Central memory CD8-positive, alpha-beta T cell (primary cell): ENCODE results near the gene GAB1.
"Not testable (repeated sequence)": the region's sequence is repeated elsewhere in the genome, so short reads cannot be mapped to it uniquely, and the experiment has no call there.

Source experiments
- ATAC-seq: fragments of 150-1000 bp; cut with Tn5 transposase; replicated peaks from 2 replicates; pipeline ENCODE4 v1.10.0; 2022; ENCODE audit warnings: mild to moderate bottlenecking, moderate FRiP score, moderate number of reproducible peaks; ENCODE audit not compliant: poor library complexity, severe bottlenecking; ENCODE audit errors: extremely low read depth
- DNase-seq, 2 donors: peaks; one replicate each; pipeline ENCODE4 v3.0.0; 2021; ENCODE audit warnings: low spot score in 2 of 2
- H3K27ac Mint-ChIP-seq: one replicate; pipeline ENCODE4 v1.8.0; 2022; ENCODE audit warnings: low read depth, mild to moderate bottlenecking, moderate library complexity, mixed read lengths
- H3K27me3 Mint-ChIP-seq: one replicate; pipeline ENCODE4 v1.8.0; 2022; ENCODE audit warnings: mixed read lengths
- H3K36me3 Mint-ChIP-seq: one replicate; pipeline ENCODE4 v1.8.0; 2022; ENCODE audit warnings: mild to moderate bottlenecking, moderate library complexity, mixed read lengths; ENCODE audit not compliant: insufficient read depth
- H3K4me1 Mint-ChIP-seq: one replicate; pipeline ENCODE4 v1.8.0; 2022; ENCODE audit warnings: mixed read lengths
- H3K4me3 Mint-ChIP-seq: one replicate; pipeline ENCODE4 v1.8.0; 2022; ENCODE audit warnings: mild to moderate bottlenecking, moderate library complexity, mixed read lengths
- H3K9me3 Mint-ChIP-seq: one replicate; pipeline ENCODE4 v1.8.0; 2022; ENCODE audit warnings: mixed read lengths

Gene GAB1

GRCh38 chr4:143344041-143344440, 7.4 kb downstream of the GAB1 start:
- peaks cover 61% of the 10 kb centered on the region for H3K27me3 Mint-ChIP-seq
- H3K27ac Mint-ChIP-seq: no peak overlapping the region
- no peaks in the 10 kb centered on the region for H3K4me1 Mint-ChIP-seq
- no peak for DNase-seq
- no peak overlapping the region for H3K4me3 Mint-ChIP-seq
- no peak for ATAC-seq
- H3K9me3 Mint-ChIP-seq: no peaks in the 10 kb centered on the region
- no peaks in the 10 kb centered on the region for H3K36me3 Mint-ChIP-seq

DNA sequence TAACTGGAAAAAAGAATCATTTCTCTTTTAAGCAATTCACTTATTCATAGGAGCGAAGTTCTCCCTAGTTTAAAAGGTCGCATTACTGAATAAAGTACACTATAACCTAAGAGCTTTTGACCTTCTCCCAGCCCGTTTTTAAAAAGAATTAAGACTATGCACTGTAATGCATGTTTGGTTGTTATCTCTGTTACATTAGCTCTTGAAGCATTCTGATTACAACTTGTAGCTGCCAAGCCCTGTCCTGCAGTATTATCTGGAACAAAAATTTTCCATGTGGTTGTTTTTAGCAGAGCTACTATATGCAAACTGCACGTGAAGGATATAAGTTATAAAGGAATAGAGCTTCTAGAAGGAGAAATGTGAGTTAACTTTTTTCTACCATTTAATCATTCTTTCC, 8.1 kb downstream of the GAB1 start:
- Mint-ChIP-seq H3K4me1 (no peaks in the 10 kb centered on the region), H3K36me3 (no peaks in the 10 kb centered on the region), H3K9me3 (no peaks in the 10 kb centered on the region), H3K4me3 (no peak overlapping the region), H3K27me3 (peaks cover 54% of the 10 kb centered on the region), H3K27ac (no peak overlapping the region)
- DNase-seq (no peak), ATAC-seq (no peak)

DNA sequence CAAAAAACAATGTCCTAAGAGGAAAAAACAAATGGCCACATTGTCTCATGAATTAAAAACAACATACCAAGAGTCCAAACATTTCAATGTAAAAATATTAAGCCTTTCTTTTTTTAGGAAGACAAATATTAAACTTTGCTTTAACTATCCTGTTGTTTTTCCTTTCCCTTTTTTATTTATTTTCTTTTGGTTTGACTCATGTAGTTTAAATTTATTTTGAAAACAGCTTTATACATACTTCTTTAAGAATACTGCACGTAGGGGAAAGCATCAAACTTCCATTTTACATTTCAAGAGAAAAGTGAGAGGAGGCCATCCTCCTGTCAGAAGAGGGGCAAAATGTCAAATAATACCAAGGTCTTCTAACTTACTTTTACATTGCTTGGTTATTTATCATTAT, 8.7 kb downstream of the GAB1 start:
- H3K9me3 Mint-ChIP-seq: no peaks in the 10 kb centered on the region
- ATAC-seq: no peak
- H3K27me3 Mint-ChIP-seq: peaks cover 48% of the 10 kb centered on the region
- H3K4me3 Mint-ChIP-seq: no peak overlapping the region
- no peaks in the 10 kb centered on the region for H3K4me1 Mint-ChIP-seq
- no peak overlapping the region for H3K27ac Mint-ChIP-seq
- DNase-seq: no peak
- no peaks in the 10 kb centered on the region for H3K36me3 Mint-ChIP-seq

DNA sequence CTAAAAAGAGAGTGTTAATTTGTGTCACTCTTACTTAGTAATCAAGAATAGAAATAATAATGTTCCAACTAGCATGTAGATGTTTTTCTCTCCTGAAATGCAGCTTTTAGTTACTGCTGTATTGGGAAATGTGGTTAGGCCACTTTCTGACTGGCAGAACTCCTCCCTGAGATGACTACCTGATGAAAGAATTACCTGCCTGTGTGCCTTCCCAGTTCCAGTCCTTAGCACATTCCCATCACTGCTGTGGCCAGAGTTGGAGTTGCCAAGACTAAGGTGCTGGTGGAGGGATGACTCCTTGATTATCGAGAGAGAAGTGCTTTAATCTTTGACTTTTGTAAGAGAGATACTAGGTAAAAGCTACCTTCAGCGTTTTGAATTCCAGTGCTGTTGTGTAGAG, 9.5 kb downstream of the GAB1 start:
- DNase-seq (no peak), ATAC-seq (no peak)
- Mint-ChIP-seq H3K4me1 (no peaks in the 10 kb centered on the region), H3K27me3 (peaks cover 46% of the 10 kb centered on the region), H3K27ac (no peak overlapping the region), H3K36me3 (no peaks in the 10 kb centered on the region), H3K4me3 (no peak overlapping the region), H3K9me3 (no peaks in the 10 kb centered on the region)

DNA sequence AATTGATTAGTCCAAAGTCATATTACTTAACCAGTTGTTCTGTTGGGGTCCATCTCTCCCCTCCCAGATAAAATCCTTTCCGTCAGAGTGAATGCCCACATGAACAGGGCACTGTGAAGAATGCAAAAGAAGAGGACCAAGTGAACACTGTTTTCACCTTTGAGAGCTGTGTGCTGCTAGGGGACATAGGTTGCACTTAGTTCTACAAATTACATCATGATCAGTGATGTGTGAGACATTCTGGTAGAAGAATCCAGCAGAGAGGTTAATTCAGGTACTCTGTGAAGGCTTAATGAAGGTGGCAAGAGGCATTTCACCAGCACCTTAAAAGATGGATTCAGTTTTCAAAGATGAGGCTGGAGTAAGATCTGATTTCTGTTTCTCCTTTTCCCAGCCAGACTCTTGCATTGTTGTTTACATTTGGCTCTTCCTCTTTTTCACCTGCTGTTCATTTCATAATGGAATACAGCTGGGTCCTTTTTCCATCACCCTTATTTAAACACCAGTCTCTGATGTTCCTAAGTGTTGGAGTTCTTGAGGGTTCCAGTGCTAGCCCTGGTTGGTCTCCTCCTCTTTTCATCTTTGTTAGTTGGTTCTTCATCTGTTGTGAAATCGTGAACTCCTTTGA, 10.9 kb downstream of the GAB1 start:
- H3K36me3 Mint-ChIP-seq: no peaks in the 10 kb centered on the region
- H3K9me3 Mint-ChIP-seq: no peaks in the 10 kb centered on the region
- H3K27ac Mint-ChIP-seq: no peak overlapping the region
- no peak overlapping the region for H3K4me3 Mint-ChIP-seq
- ATAC-seq (no peak), DNase-seq (no peak)
- H3K27me3 Mint-ChIP-seq: peaks cover 52% of the 10 kb centered on the region
- no peaks in the 10 kb centered on the region for H3K4me1 Mint-ChIP-seq

DNA sequence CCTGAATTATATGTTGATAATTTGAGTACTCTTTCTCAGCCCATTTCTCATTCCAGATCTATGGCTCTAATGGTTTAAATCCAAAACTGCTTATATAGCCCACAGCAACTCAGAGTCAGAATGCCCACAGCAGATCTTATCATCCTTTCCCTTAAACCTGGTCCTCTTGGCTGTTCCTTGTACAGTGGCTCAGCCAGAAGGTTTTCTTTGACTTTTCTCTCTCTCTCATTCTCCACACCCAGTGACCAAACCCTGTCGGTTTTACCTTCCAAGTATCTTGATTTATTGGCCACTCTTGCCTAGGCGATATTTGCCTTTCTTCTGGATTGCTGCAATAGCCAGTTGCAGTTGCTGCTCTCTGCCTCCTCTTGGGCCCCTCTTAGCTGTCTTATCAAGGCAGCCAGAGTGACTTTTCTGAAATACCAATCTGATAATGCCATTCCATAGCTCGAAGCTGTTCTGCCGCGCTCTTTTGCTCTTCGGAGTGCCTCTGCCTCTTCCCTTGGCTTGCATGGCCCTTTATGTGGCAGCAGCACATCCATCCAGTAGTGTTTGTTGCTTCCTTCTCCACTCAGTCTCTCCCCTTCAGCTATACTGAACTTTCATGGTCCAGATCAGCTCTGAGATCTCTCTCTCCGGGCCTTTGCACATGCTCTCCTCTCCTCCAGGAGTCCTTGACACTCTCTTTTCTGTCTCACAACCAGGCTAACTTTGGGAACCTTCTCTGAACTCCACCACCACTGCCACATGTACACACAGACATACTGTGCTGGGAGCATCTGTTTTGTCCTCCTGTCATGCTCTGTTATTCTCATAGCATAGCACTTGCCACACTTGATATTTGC, 11.8 kb downstream of the GAB1 start:
- H3K9me3 Mint-ChIP-seq: no peaks in the 10 kb centered on the region
- no peaks in the 10 kb centered on the region for H3K4me1 Mint-ChIP-seq
- no peak overlapping the region for H3K27ac Mint-ChIP-seq
- H3K36me3 Mint-ChIP-seq: no peaks in the 10 kb centered on the region
- DNase-seq: no peak
- peaks cover 53% of the 10 kb centered on the region for H3K27me3 Mint-ChIP-seq
- no peak for ATAC-seq
- no peak overlapping the region for H3K4me3 Mint-ChIP-seq

GRCh38 chr4:143349858-143350527, 13.3 kb downstream of the GAB1 start:
- not testable (repeated sequence) for H3K27ac Mint-ChIP-seq, H3K9me3 Mint-ChIP-seq, H3K36me3 Mint-ChIP-seq, H3K4me3 Mint-ChIP-seq, DNase-seq, ATAC-seq, H3K4me1 Mint-ChIP-seq
- H3K27me3 Mint-ChIP-seq: peaks cover 46% of the 10 kb centered on the region

DNA sequence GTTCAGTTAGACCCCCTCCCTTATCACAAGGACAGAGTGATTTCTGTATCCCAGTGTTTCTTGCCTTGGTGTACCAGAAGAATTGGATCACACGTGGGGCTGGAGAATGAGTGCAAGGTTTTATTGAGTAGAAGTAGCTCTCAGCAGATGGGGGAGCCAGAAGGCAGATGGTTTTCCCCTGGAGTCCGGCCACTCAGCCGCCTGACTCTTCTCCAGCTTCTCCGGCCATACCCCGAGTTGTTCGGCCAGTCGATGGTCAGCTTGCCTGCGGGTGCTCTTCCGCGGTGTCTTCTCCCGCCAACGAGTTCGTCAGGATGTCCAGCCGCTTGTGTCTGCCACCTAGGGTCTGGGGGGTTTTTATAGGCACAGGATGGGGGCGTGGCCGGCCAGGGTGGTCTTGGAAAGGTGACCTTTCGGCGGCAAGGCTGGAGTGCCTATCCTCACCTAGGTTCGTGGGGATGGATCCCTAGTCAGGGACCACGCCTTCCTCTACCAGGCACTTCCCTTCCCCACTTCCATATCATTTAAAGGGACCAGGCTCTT, 14.5 kb downstream of the GAB1 start:
- Mint-ChIP-seq H3K4me3 (no peak overlapping the region), H3K27me3 (peaks cover 44% of the 10 kb centered on the region), H3K4me1 (no peaks in the 10 kb centered on the region), H3K27ac (no peak overlapping the region), H3K9me3 (no peaks in the 10 kb centered on the region), H3K36me3 (no peaks in the 10 kb centered on the region)
- no peak for ATAC-seq
- no peak for DNase-seq

DNA sequence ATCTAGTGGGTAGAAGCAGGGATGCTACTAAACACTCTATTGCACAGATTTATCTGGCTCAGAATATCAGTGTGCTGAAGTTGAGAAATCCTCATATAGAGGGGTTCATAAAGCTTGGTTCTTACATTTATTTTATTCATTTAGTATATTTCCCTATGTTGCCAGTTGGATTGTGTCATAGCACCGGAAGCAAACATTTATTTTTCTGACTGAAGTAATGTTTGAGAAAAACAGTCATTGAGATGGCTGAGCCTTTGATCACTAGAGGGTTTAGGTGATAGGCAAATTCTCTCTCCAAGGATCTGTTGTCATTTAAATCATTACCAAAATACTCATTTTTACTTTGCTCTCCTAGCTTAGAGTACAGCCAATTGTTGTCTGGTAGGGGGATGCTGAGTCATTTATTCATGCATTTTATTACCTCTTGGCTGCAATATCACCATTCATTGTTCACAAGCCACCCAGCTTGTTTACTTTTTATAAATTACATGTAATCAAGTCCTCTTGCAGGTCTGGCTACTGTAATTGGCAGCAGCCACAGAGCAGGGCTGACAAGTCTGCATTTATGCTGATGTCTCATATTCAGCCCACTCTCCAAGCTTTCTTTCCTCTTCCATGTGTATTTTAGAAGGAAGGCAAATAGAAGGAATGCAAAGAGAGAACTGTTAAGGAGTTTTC, 15.2 kb downstream of the GAB1 start:
- Mint-ChIP-seq H3K36me3 (no peaks in the 10 kb centered on the region), H3K27me3 (peaks cover 40% of the 10 kb centered on the region), H3K9me3 (no peaks in the 10 kb centered on the region), H3K4me1 (no peaks in the 10 kb centered on the region), H3K27ac (no peak overlapping the region), H3K4me3 (no peak overlapping the region)
- ATAC-seq: no peak
- DNase-seq: no peak

DNA sequence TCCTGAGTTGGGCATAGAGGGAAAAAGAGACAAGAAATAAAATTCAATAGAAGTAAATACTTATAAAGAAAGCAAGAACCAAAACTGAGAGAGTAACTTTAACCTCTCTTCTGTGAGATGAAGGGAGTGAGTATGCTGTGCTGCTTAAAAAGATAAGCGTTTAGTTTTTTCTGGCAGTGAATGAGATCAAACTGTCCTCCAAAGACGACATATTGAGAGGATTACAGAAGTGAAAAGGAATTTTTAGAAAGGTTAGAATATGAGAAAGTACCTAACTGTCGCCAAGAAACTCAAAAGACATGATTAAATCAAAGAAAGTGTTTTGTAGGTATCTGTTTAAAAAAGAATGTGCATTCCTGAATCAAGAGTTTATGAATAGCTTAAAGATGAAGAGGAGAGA, 16.0 kb downstream of the GAB1 start:
- no peak overlapping the region for H3K4me3 Mint-ChIP-seq
- H3K27me3 Mint-ChIP-seq: peaks cover 40% of the 10 kb centered on the region
- no peak overlapping the region for H3K27ac Mint-ChIP-seq
- no peaks in the 10 kb centered on the region for H3K4me1 Mint-ChIP-seq
- ATAC-seq (no peak), DNase-seq (no peak)
- H3K9me3 Mint-ChIP-seq: no peaks in the 10 kb centered on the region
- no peaks in the 10 kb centered on the region for H3K36me3 Mint-ChIP-seq

- peaks cover 2% of the 10 kb centered on the region for H3K4me1 Mint-ChIP-seq
- DNase-seq: no peak
- peaks cover 40% of the 10 kb centered on the region for H3K27me3 Mint-ChIP-seq
- ATAC-seq: no peak
- H3K9me3 Mint-ChIP-seq: no peaks in the 10 kb centered on the region
- H3K4me3 Mint-ChIP-seq: no peak overlapping the region
- H3K27ac Mint-ChIP-seq: no peak overlapping the region
- no peaks in the 10 kb centered on the region for H3K36me3 Mint-ChIP-seq
Measured at GRCh38 chr4:143353797-143354196, 17.1 kb downstream of the GAB1 start.

DNA sequence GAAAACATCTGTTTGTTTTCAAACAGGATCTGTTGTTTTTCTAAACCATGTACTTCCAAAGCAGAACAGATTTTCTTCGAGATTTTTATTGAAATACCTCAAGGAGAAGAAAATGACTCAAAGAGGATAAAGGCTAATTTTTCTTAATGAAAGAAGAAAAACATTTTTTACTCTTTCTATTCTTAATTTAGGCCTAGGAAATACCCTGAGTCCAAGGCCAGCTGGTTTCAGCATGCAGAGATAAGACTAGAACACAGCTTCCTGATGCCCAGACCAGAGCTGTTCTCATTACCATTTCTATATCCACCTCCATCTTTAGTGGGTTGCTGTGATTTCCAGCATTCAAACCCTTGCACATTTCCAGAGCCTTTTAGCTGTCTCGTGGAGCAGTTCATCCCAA, 18.3 kb downstream of the GAB1 start:
- Mint-ChIP-seq H3K36me3 (no peaks in the 10 kb centered on the region), H3K4me3 (no peak overlapping the region), H3K27ac (no peak overlapping the region), H3K27me3 (peaks cover 40% of the 10 kb centered on the region), H3K4me1 (peaks cover 14% of the 10 kb centered on the region), H3K9me3 (no peaks in the 10 kb centered on the region)
- ATAC-seq (no peak), DNase-seq (no peak)
